ENCODE results near the gene APBA1.

The APBA1 gene

DNA sequence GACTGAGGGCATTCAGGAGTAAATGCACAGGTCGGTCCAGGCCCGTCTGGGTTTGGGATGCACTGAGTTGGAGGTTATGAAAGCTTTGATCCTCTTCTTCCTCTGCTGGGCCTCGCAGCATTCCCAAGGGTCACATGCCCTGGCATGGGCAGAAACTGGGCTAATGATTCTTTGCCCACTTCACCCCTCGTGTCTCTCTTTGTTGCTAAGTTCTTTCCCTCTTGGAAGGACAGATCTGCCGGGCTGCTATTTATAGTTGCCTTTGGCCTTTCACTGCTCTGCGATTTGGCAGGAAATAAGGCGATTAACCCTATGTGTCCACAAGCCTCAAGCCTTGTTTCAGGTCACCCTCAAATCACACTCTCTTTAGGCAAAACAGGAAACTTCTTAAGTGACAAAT lies 280.2 kb downstream of the APBA1 start:
- Histone ChIP-seq H3K27ac (ENCODE audit: low read depth, low read length) (no peak overlapping the region), H3F3A (ENCODE audit: control insufficient read depth, insufficient read depth) (no peaks in the 10 kb centered on the region), H3K9me2 (replicated peaks; ENCODE audit: control insufficient read depth, low read length) (no peaks in the 10 kb centered on the region), H3K4me2 (ENCODE audit: low read length) (no peak overlapping the region), H3K27me3 (ENCODE audit: control insufficient read depth, low read length) (no peaks in the 10 kb centered on the region), H3K9me3 (ENCODE audit: control insufficient read depth, insufficient read depth, low read length) (no peaks in the 10 kb centered on the region), H3K79me2 (ENCODE audit: control insufficient read depth, low read length) (no peaks in the 10 kb centered on the region), H3K4me3 (ENCODE audit: low read length) (no peak overlapping the region), H3K4me1 (ENCODE audit: control insufficient read depth, low read length) (no peaks in the 10 kb centered on the region), H4K20me1 (ENCODE audit: control insufficient read depth, insufficient read depth, low read depth, low read length) (no peaks in the 10 kb centered on the region), H3K36me3 (ENCODE audit: control insufficient read depth, low read length) (no peaks in the 10 kb centered on the region)
- TF ChIP-seq, protein P1, sequence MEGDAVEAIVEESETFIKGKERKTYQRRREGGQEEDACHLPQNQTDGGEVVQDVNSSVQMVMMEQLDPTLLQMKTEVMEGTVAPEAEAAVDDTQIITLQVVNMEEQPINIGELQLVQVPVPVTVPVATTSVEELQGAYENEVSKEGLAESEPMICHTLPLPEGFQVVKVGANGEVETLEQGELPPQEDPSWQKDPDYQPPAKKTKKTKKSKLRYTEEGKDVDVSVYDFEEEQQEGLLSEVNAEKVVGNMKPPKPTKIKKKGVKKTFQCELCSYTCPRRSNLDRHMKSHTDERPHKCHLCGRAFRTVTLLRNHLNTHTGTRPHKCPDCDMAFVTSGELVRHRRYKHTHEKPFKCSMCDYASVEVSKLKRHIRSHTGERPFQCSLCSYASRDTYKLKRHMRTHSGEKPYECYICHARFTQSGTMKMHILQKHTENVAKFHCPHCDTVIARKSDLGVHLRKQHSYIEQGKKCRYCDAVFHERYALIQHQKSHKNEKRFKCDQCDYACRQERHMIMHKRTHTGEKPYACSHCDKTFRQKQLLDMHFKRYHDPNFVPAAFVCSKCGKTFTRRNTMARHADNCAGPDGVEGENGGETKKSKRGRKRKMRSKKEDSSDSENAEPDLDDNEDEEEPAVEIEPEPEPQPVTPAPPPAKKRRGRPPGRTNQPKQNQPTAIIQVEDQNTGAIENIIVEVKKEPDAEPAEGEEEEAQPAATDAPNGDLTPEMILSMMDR (IDR thresholded peaks at IDR 0.05; ENCODE audit: low read depth, low read length, poor library complexity, severe bottlenecking), result no peak
- TF ChIP-seq EZH2phosphoT487 (IDR thresholded peaks at IDR 0.05; ENCODE audit: borderline replicate concordance, low read length), result no peak

DNA sequence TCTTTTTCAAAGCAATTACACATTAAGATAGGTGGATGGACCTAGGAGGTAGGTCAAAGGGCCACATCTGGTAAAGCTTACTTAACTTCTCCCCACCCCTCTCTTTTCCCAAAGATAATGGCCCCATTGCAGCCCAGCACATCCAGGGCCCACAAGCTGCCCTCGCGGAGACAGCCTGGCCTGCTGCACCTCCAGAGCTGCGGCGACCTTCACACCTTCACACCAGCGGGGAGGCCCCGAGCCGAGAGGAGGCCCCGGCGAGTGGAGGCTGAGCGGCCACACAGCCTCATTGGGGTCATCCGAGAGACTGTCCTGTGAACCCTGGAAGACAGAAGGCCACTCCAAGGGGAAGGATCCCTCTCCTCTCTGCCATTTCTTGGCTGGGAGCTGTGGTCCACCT lies 280.7 kb downstream of the APBA1 start:
- Histone ChIP-seq H3F3A (ENCODE audit: control insufficient read depth, insufficient read depth) (no peaks in the 10 kb centered on the region), H3K4me3 (ENCODE audit: low read length) (no peak overlapping the region), H3K27ac (ENCODE audit: low read depth, low read length) (no peak overlapping the region), H3K9me3 (ENCODE audit: control insufficient read depth, insufficient read depth, low read length) (no peaks in the 10 kb centered on the region), H3K27me3 (ENCODE audit: control insufficient read depth, low read length) (no peaks in the 10 kb centered on the region), H4K20me1 (ENCODE audit: control insufficient read depth, insufficient read depth, low read depth, low read length) (no peaks in the 10 kb centered on the region), H3K79me2 (ENCODE audit: control insufficient read depth, low read length) (no peaks in the 10 kb centered on the region), H3K9me2 (replicated peaks; ENCODE audit: control insufficient read depth, low read length) (no peaks in the 10 kb centered on the region), H3K4me1 (ENCODE audit: control insufficient read depth, low read length) (no peaks in the 10 kb centered on the region), H3K4me2 (ENCODE audit: low read length) (no peak overlapping the region), H3K36me3 (ENCODE audit: control insufficient read depth, low read length) (no peaks in the 10 kb centered on the region)
- TF ChIP-seq, protein P1 (IDR thresholded peaks at IDR 0.05; ENCODE audit: low read depth, low read length, poor library complexity, severe bottlenecking), result no peak
- no peak for TF ChIP-seq EZH2phosphoT487 (IDR thresholded peaks at IDR 0.05; ENCODE audit: borderline replicate concordance, low read length)

DNA sequence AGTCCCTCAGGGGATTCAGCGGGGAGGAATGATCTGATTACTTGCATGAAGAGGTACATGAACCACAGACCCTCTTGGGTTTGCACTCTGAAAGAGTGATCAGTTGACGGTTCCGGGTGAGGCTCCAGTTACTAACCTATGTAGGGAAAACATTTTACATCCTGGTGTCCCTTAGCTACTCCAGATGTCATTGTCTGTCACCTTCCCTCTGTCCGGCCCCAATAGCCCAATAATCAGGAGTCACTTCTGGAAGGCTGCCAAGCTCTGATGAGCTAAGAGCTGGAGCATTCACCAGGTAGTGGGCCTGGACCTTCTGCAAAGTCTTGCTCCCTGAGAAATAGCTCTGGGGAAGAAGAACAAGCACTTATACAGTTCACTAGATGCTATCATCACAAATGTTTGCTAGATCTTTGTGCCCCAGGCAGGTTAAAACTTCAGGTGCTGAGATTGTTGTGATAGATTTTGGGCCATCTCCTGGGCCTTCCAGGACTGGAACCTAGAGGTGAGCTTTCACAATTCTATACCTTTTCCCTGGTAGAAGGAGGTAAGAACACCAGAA lies 282.7 kb downstream of the APBA1 start:
- TF ChIP-seq EZH2phosphoT487 (IDR thresholded peaks at IDR 0.05; ENCODE audit: borderline replicate concordance, low read length), result no peak
- TF ChIP-seq, protein P1 (IDR thresholded peaks at IDR 0.05; ENCODE audit: low read depth, low read length, poor library complexity, severe bottlenecking), result no peak
- Histone ChIP-seq H3K27ac (ENCODE audit: low read depth, low read length) (no peak overlapping the region), H4K20me1 (ENCODE audit: control insufficient read depth, insufficient read depth, low read depth, low read length) (no peaks in the 10 kb centered on the region), H3K4me3 (ENCODE audit: low read length) (no peak overlapping the region), H3F3A (ENCODE audit: control insufficient read depth, insufficient read depth) (no peaks in the 10 kb centered on the region), H3K36me3 (ENCODE audit: control insufficient read depth, low read length) (no peaks in the 10 kb centered on the region), H3K9me3 (ENCODE audit: control insufficient read depth, insufficient read depth, low read length) (no peaks in the 10 kb centered on the region), H3K4me2 (ENCODE audit: low read length) (no peak overlapping the region), H3K79me2 (ENCODE audit: control insufficient read depth, low read length) (no peaks in the 10 kb centered on the region), H3K27me3 (ENCODE audit: control insufficient read depth, low read length) (no peaks in the 10 kb centered on the region), H3K4me1 (ENCODE audit: control insufficient read depth, low read length) (no peaks in the 10 kb centered on the region), H3K9me2 (replicated peaks; ENCODE audit: control insufficient read depth, low read length) (no peaks in the 10 kb centered on the region)
